ENCODE data around the gene NRDC. TPM values are rescaled to one million over a fixed set of nuclear protein-coding genes. Genes with fewer than 3 reads are reported as not detected.
A peak's percentile ranks its signal among the peaks of the same experiment; 100 is the strongest.

The NRDC gene
- total and polyA plus RNA-seq, 2 donors from 2014 or later, result 99.5 to 110 TPM

DNA sequence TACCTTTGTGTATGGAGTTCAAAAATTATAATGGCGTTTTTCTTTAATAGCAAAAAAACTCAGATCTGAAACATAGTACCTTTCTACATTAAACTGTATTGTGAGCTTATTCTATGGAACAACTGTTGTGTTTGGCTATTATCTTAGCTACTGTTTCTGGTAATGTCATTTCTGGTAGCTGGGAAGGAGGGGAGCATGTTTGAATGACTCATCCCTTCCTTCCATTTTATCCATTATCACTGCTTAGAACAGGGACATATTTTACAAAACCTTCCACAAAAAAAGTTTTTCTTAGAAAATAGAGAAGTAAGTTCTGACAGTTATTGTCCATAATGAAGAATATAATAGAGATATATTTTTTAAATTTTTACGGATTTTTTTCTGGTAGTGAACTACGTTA, 128.3 kb downstream of the NRDC start:
- intact Hi-C loops (cut with DNase I), result no loop called here

DNA sequence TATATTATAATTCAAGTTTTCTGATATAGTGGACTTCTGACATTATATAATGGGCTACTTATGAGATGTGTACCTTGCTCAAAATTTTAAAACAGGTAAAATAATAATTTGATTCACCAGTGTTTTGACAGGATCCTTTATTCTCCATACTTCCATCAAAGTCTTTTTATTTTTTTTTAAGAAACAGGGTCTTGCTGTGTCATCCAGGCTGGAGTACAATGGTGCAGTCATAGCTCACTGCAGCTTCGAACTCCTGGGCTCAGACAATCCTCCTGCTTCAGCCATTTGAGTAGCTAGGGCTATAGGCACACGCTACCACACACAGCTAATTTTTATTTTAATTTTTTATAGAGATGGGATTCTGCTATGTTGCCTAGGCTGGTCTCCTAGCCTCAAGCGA, 129.4 kb downstream of the NRDC start:
- H3K9me3 ChIP-seq (ENCODE audit: control insufficient read depth in 2 of 3, insufficient read depth in 1 of 3, low read length in 3 of 3), result no peaks in the 10 kb centered on the region
- DNase-seq (no peak), FAIRE-seq (no peak)
- H3K9ac ChIP-seq (ENCODE audit: low read length in 3 of 3), result no peak overlapping the region
- TF ChIP-seq, protein P1, sequence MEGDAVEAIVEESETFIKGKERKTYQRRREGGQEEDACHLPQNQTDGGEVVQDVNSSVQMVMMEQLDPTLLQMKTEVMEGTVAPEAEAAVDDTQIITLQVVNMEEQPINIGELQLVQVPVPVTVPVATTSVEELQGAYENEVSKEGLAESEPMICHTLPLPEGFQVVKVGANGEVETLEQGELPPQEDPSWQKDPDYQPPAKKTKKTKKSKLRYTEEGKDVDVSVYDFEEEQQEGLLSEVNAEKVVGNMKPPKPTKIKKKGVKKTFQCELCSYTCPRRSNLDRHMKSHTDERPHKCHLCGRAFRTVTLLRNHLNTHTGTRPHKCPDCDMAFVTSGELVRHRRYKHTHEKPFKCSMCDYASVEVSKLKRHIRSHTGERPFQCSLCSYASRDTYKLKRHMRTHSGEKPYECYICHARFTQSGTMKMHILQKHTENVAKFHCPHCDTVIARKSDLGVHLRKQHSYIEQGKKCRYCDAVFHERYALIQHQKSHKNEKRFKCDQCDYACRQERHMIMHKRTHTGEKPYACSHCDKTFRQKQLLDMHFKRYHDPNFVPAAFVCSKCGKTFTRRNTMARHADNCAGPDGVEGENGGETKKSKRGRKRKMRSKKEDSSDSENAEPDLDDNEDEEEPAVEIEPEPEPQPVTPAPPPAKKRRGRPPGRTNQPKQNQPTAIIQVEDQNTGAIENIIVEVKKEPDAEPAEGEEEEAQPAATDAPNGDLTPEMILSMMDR (IDR thresholded peaks at IDR 0.05; ENCODE audit: borderline replicate concordance, extremely low read depth, insufficient read depth), result no peak
- H3K27ac ChIP-seq (ENCODE audit: low read depth in 2 of 2, low read length in 2 of 2), result no peak overlapping the region
- H3K27me3 ChIP-seq (ENCODE audit: control insufficient read depth, insufficient read depth, low read length), result no peaks in the 10 kb centered on the region
- H3K4me1 ChIP-seq (ENCODE audit: control insufficient read depth in 2 of 3, insufficient read depth in 2 of 3, low read depth in 1 of 3, low read length in 3 of 3), result peaks cover 0 to 3% (median 0%) of the 10 kb centered on the region in 3 donors
- H3K36me3 ChIP-seq (ENCODE audit: control insufficient read depth in 2 of 3, insufficient read depth in 3 of 3, low read length in 3 of 3), result peaks cover 0 to 7% (median 5%) of the 10 kb centered on the region in 3 donors
- intact Hi-C loops (cut with DNase I), result no loop called here
- no peak overlapping the region for H3K4me3 ChIP-seq (ENCODE audit: low read length in 3 of 3)

More for the DNA sequence above, 128.3 kb downstream of the NRDC start:
- Histone ChIP-seq H3K27ac (ENCODE audit: low read depth in 2 of 2, low read length in 2 of 2) (no peak overlapping the region), H3K4me3 (ENCODE audit: low read length in 3 of 3) (no peak overlapping the region), H3K9me3 (ENCODE audit: control insufficient read depth in 2 of 3, insufficient read depth in 1 of 3, low read length in 3 of 3) (no peaks in the 10 kb centered on the region), H3K4me1 (ENCODE audit: control insufficient read depth in 2 of 3, insufficient read depth in 2 of 3, low read depth in 1 of 3, low read length in 3 of 3) (no peaks in the 10 kb centered on the region), H3K27me3 (ENCODE audit: control insufficient read depth, insufficient read depth, low read length) (no peaks in the 10 kb centered on the region), H3K36me3 (ENCODE audit: control insufficient read depth in 2 of 3, insufficient read depth in 3 of 3, low read length in 3 of 3) (peaks cover 0 to 7% (median 5%) of the 10 kb centered on the region in 3 donors), H3K9ac (ENCODE audit: low read length in 3 of 3) (no peak overlapping the region)
- TF ChIP-seq, protein P1 (IDR thresholded peaks at IDR 0.05; ENCODE audit: borderline replicate concordance, extremely low read depth, insufficient read depth), result no peak
- no peak for DNase-seq
- FAIRE-seq, result peak; percentile 25

DNA sequence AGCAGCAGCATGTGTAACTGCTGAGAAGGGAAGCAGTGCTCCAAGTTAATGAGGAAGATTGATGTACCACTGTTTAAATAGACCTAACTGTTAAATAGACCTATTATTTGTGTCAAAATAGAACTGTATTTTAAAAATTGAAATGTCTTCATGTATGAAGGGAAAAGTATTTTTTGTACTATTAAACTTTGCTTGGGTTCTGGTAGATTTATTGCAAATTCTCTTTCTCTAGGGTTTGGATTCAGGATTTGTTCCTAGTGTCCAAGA, 133.3 kb downstream of the NRDC start:
- Histone ChIP-seq H3K9me3 (ENCODE audit: control insufficient read depth in 2 of 3, insufficient read depth in 1 of 3, low read length in 3 of 3) (no peaks in the 10 kb centered on the region), H3K27ac (ENCODE audit: low read depth in 2 of 2, low read length in 2 of 2) (no peak overlapping the region), H3K4me3 (ENCODE audit: low read length in 3 of 3) (no peak overlapping the region), H3K36me3 (ENCODE audit: control insufficient read depth in 2 of 3, insufficient read depth in 3 of 3, low read length in 3 of 3) (peaks cover 0 to 2% (median 0%) of the 10 kb centered on the region in 3 donors), H3K9ac (ENCODE audit: low read length in 3 of 3) (no peak overlapping the region), H3K4me1 (ENCODE audit: control insufficient read depth in 2 of 3, insufficient read depth in 2 of 3, low read depth in 1 of 3, low read length in 3 of 3) (peaks cover 0 to 3% (median 0%) of the 10 kb centered on the region in 3 donors), H3K27me3 (ENCODE audit: control insufficient read depth, insufficient read depth, low read length) (no peaks in the 10 kb centered on the region)
- DNase-seq (no peak), FAIRE-seq (no peak)
- TF ChIP-seq, protein P1 (IDR thresholded peaks at IDR 0.05; ENCODE audit: borderline replicate concordance, extremely low read depth, insufficient read depth), result no peak
- intact Hi-C loops (cut with DNase I), result no loop called here

Measured in kidney (tissue), 14 donors.